HG02885 (cell line): Measurements from ENCODE around the gene GOLGA7B.

Experiments used
- ATAC-seq: cut with Tn5 transposase; IDR thresholded peaks from one replicate; pipeline ENCODE4 v1.9.1; 2021; ENCODE audit warnings: mild to moderate bottlenecking; ENCODE audit not compliant: unreplicated experiment, poor library complexity

The GOLGA7B gene

GRCh38 chr10:97849687-97850402, at the start of gene GOLGA7B:
Gene GOLGA7B, plus strand, starts transcription at chr10:97849843. Its CDS starts 461 bp downstream, at chr10:97850304.
- peak; percentile 69 for ATAC-seq

GRCh38 chr10:97800474-97800873, 49.2 kb upstream of the GOLGA7B start:
- no peak for ATAC-seq

- no peak for ATAC-seq
Measured at GRCh38 chr10:97801422-97801821, 48.2 kb upstream of the GOLGA7B start.

GRCh38 chr10:97805096-97805884, 44.4 kb upstream of the GOLGA7B start:
- ATAC-seq, result no peak

GRCh38 chr10:97805949-97806348, 43.7 kb upstream of the GOLGA7B start:
- ATAC-seq, result no peak

- ATAC-seq, result no peak
Measured at GRCh38 chr10:97810446-97810845, 39.2 kb upstream of the GOLGA7B start.

- ATAC-seq, result no peak
Measured at GRCh38 chr10:97811958-97812357, 37.7 kb upstream of the GOLGA7B start.

GRCh38 chr10:97812696-97813095, 36.9 kb upstream of the GOLGA7B start:
- ATAC-seq, result no peak

- ATAC-seq, result no peak
Measured at GRCh38 chr10:97813311-97813710, 36.3 kb upstream of the GOLGA7B start.

GRCh38 chr10:97814996-97815395, 34.6 kb upstream of the GOLGA7B start:
- no peak for ATAC-seq

GRCh38 chr10:97816609-97817008, 33.0 kb upstream of the GOLGA7B start:
- ATAC-seq, result no peak

- ATAC-seq, result no peak
Measured at GRCh38 chr10:97818572-97818971, 31.1 kb upstream of the GOLGA7B start.

GRCh38 chr10:97820096-97820704, 29.4 kb upstream of the GOLGA7B start:
- ATAC-seq, result no peak

- ATAC-seq, result no peak
Measured at GRCh38 chr10:97821308-97822038, 28.2 kb upstream of the GOLGA7B start.

GRCh38 chr10:97822261-97822687, 27.4 kb upstream of the GOLGA7B start:
- ATAC-seq, result no peak

- ATAC-seq, result no peak
Measured at GRCh38 chr10:97823734-97824133, 25.9 kb upstream of the GOLGA7B start.

GRCh38 chr10:97825020-97825760, 24.5 kb upstream of the GOLGA7B start:
- no peak for ATAC-seq

- no peak for ATAC-seq
Measured at GRCh38 chr10:97826892-97827291, 22.8 kb upstream of the GOLGA7B start.

GRCh38 chr10:97827702-97828291, 21.8 kb upstream of the GOLGA7B start:
- no peak for ATAC-seq
